Type B pancreatic cell (in vitro differentiated cells): ENCODE results near the gene CPNE4. TPM values are rescaled to one million over a fixed set of nuclear protein-coding genes. Genes with fewer than 3 reads are reported as not detected.

Experiments
- DNase-seq: peaks from one replicate; pipeline ENCODE4 v3.0.0; 2021; ENCODE audit warnings: mixed read lengths; ENCODE audit not compliant: unreplicated experiment; ENCODE audit errors: extremely low spot score
- H3K27ac Mint-ChIP-seq: 2 replicates; pipeline ENCODE4 v1.8.0; 2021; ENCODE audit warnings: mild to moderate bottlenecking, mixed read lengths
- H3K27me3 Mint-ChIP-seq: 2 replicates; pipeline ENCODE4 v1.8.0; 2021; ENCODE audit warnings: mixed read lengths
- H3K36me3 Mint-ChIP-seq: 2 replicates; pipeline ENCODE4 v1.8.0; 2021; ENCODE audit warnings: mixed read lengths
- H3K4me1 Mint-ChIP-seq: one replicate; pipeline ENCODE4 v1.8.0; 2021; ENCODE audit warnings: mixed read lengths; ENCODE audit not compliant: unreplicated experiment
- H3K4me3 Mint-ChIP-seq: 2 replicates; pipeline ENCODE4 v1.8.0; 2021; ENCODE audit warnings: mild to moderate bottlenecking, mixed read lengths
- H3K9me3 Mint-ChIP-seq: 2 replicates; pipeline ENCODE4 v1.8.0; 2021; ENCODE audit warnings: mixed read lengths
- CTCF ChIP-seq: fragments of 200-600 bp; sonication (generic); conservative IDR thresholded peaks from 2 replicates; pipeline ENCODE4 v1.5.0; 2021; ENCODE audit warnings: antibody characterized with exemption, mild to moderate bottlenecking
- long read RNA-seq: library from polyadenylated mRNA; unstranded; transcript quantifications from one replicate; pipeline ENCODE4 v2.0.0, GENCODE V29; 2020
- total RNA-seq: library from RNA; stranded (reverse); gene quantifications from 2 replicates; pipeline ENCODE4 v1.2.1, GENCODE V29; 2021; ENCODE audit warnings: low replicate concordance

Gene CPNE4
- total RNA-seq, result 3.9 and 5.2 TPM in 2 replicates
- long read RNA-seq, full-length matches to known transcripts, result 2 of 2 reads
- long read RNA-seq, partial matches to known transcripts, result 0 of 2 reads
- long read RNA-seq, other reads (novel, unspliced or antisense), result 0 of 2 reads

GRCh38 chr3:132034486-132035464, at the start of gene CPNE4:
CPNE4 (minus strand) TSS chr3:132035014.
- Mint-ChIP-seq H3K27me3 (peaks cover 80% of the 10 kb centered on the region), H3K4me3 (peak within 1 kb of the TSS; percentile 86), H3K9me3 (no peaks in the 10 kb centered on the region), H3K4me1 (peaks cover 6% of the 10 kb centered on the region), H3K27ac (no peak within 1 kb of the TSS), H3K36me3 (no peaks in the 10 kb centered on the region)
- peak; percentile 94 for DNase-seq
- peak; percentile 95 for TF ChIP-seq CTCF

- TF ChIP-seq CTCF, result no peak
- no peak overlapping the region for H3K4me3 Mint-ChIP-seq
- H3K27me3 Mint-ChIP-seq, result peaks cover 3% of the 10 kb centered on the region
- no peaks in the 10 kb centered on the region for H3K9me3 Mint-ChIP-seq
- no peaks in the 10 kb centered on the region for H3K36me3 Mint-ChIP-seq
- no peak for DNase-seq
- no peaks in the 10 kb centered on the region for H3K4me1 Mint-ChIP-seq
- H3K27ac Mint-ChIP-seq, result no peak overlapping the region
Observed at GRCh38 chr3:132083583-132084279, 48.9 kb upstream of the CPNE4 start.

- H3K9me3 Mint-ChIP-seq, result no peaks in the 10 kb centered on the region
- no peak for DNase-seq
- H3K4me3 Mint-ChIP-seq, result no peak overlapping the region
- TF ChIP-seq CTCF, result no peak
- peaks cover 3% of the 10 kb centered on the region for H3K27me3 Mint-ChIP-seq
- no peaks in the 10 kb centered on the region for H3K36me3 Mint-ChIP-seq
- no peaks in the 10 kb centered on the region for H3K4me1 Mint-ChIP-seq
- H3K27ac Mint-ChIP-seq, result no peak overlapping the region
Observed at GRCh38 chr3:132083159-132083558, 48.3 kb upstream of the CPNE4 start.

GRCh38 chr3:132079147-132079546, 44.3 kb upstream of the CPNE4 start:
- Mint-ChIP-seq H3K4me1 (no peaks in the 10 kb centered on the region), H3K36me3 (no peaks in the 10 kb centered on the region), H3K27ac (no peak overlapping the region), H3K9me3 (no peaks in the 10 kb centered on the region), H3K27me3 (peaks cover 3% of the 10 kb centered on the region), H3K4me3 (no peak overlapping the region)
- no peak for DNase-seq
- no peak for TF ChIP-seq CTCF

- TF ChIP-seq CTCF, result no peak
- Mint-ChIP-seq H3K9me3 (no peaks in the 10 kb centered on the region), H3K36me3 (no peaks in the 10 kb centered on the region), H3K4me3 (no peak overlapping the region), H3K27ac (no peak overlapping the region), H3K27me3 (peaks cover 8% of the 10 kb centered on the region), H3K4me1 (no peaks in the 10 kb centered on the region)
- no peak for DNase-seq
Observed at GRCh38 chr3:132073771-132074170, 39.0 kb upstream of the CPNE4 start.
